GM19372 (cell line): ENCODE data around the gene DHX30.
"Not testable (repeated sequence)": the region's sequence is repeated elsewhere in the genome, so short reads cannot be mapped to it uniquely, and the experiment has no call there.

Source experiments
- ATAC-seq: cut with Tn5 transposase; IDR thresholded peaks from one replicate; pipeline ENCODE4 v1.9.1; 2021; ENCODE audit warnings: mild to moderate bottlenecking, low read depth, moderate library complexity; ENCODE audit not compliant: unreplicated experiment

DHX30 gene

GRCh38 chr3:47804577-47804976 is 1.6 kb downstream of the DHX30 start:
- ATAC-seq = no peak

GRCh38 chr3:47813551-47814177 is 10.7 kb downstream of the DHX30 start:
- ATAC-seq = no peak

- ATAC-seq = no peak
Measured at GRCh38 chr3:47817609-47818008, 14.7 kb downstream of the DHX30 start.

- ATAC-seq = peak; percentile 96
Measured at GRCh38 chr3:47824541-47825473, 21.9 kb downstream of the DHX30 start.

- ATAC-seq = no peak
Measured at GRCh38 chr3:47825590-47825989, 22.7 kb downstream of the DHX30 start.

GRCh38 chr3:47829482-47829881 is 26.5 kb downstream of the DHX30 start:
- not testable (repeated sequence) for ATAC-seq

GRCh38 chr3:47836986-47837385 is 34.0 kb downstream of the DHX30 start:
- ATAC-seq = no peak

- no peak for ATAC-seq
Measured at GRCh38 chr3:47838503-47838902, 35.6 kb downstream of the DHX30 start.

GRCh38 chr3:47841786-47842349 is 38.9 kb downstream of the DHX30 start:
- ATAC-seq = no peak

GRCh38 chr3:47846186-47846879 is 43.4 kb downstream of the DHX30 start:
- ATAC-seq = no peak

- no peak for ATAC-seq
Measured at GRCh38 chr3:47846880-47847248, 43.9 kb downstream of the DHX30 start.

GRCh38 chr3:47847260-47847659 is 44.3 kb downstream of the DHX30 start:
- no peak for ATAC-seq

GRCh38 chr3:47847801-47848518 is 45.0 kb downstream of the DHX30 start:
- ATAC-seq = no peak

- ATAC-seq = no peak
Measured at GRCh38 chr3:47848599-47849117, 45.7 kb downstream of the DHX30 start.

- ATAC-seq = no peak
Measured at GRCh38 chr3:47849186-47849698, 46.3 kb downstream of the DHX30 start.

- ATAC-seq = no peak
Measured at GRCh38 chr3:47849699-47850563, 47.0 kb downstream of the DHX30 start.

- no peak for ATAC-seq
Measured at GRCh38 chr3:47850564-47851410, 47.8 kb downstream of the DHX30 start.
